Superior temporal gyrus (tissue), 1 donor: ENCODE measurements around the gene CYP8B1.
"Not testable (repeated sequence)": the region's sequence is repeated elsewhere in the genome, so short reads cannot be mapped to it uniquely, and the experiment has no call there.

Experiments used
- DNase-seq: peaks from one replicate; pipeline ENCODE4 v3.0.0-alpha.2; 2016; ENCODE audit errors: extremely low spot score

CYP8B1 gene

DNA sequence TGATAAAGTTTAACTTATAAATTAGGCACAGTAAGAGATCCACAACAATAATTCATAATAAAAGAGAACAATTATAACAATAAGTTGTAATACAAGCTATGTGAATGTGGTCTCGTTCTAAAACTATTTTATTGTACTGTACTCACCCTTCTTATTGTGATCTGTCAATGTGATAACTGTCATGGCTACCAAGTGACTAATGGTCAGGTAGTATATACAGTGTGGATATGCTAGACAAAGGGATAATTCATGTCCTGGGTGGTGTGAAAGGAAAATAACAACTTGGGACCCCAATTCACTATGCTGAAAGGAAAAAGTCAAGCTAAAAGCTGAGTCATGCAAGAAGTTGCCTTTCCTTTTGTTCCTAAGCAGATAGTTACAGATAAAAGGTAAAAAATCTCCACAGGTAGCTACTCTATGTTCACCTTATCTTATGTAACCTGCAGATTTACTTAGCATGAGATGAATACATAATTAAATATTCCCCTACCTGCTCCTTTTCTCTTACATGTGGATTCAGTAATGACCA lies 10.7 kb upstream of the CYP8B1 start:
- no peak for DNase-seq

DNA sequence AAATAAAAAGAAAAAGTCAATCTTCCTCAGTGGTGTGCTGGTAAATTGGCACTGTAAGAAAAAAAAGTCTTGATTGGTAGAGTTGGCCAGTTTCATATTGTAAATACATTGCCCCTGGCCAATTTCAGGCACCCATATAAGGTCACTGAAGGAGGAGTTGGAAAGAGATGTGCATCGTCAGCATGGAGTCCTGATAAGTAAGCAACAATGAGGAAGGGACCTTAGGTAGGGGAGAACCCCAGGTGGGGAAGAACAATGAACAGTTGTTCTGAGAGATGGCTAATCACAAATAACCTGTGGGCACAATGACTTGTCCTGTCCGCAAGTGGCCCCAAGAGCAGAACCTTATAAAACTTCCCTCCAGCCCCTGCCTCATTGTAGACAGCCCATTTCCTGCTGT lies 8.6 kb upstream of the CYP8B1 start:
- no peak for DNase-seq

DNA sequence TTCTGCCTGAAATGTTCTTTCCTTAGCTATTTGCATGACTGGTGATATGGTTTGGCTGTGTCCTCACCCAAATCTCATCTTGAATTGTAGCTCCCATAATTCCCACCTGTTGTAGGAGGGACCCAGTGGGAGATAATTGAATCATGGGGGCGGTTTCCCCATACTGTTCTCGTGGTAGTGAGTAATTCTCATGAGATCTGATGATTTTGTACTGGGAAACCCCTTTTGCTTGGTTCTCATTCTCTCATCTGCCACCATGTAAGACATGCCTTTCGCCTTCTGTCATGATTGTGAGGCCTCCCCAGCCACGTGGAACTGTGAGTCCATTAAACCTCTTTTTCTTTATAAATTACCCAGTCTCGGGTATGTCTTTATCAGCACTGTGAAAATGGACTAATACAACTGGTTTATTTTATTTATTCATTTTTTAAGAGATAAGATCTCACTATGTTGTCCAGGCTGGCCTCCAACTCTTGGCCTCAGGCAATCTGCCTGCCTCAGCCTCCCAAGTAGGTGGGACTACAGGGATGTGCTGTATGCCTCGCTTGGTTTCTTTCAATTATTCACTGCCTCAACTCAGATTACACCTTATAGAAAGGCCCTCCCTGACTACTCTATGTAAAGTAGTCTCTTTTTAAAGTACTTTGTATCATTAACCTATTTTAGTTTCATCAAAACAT lies 7.7 kb upstream of the CYP8B1 start:
- DNase-seq = not testable (repeated sequence)

DNA sequence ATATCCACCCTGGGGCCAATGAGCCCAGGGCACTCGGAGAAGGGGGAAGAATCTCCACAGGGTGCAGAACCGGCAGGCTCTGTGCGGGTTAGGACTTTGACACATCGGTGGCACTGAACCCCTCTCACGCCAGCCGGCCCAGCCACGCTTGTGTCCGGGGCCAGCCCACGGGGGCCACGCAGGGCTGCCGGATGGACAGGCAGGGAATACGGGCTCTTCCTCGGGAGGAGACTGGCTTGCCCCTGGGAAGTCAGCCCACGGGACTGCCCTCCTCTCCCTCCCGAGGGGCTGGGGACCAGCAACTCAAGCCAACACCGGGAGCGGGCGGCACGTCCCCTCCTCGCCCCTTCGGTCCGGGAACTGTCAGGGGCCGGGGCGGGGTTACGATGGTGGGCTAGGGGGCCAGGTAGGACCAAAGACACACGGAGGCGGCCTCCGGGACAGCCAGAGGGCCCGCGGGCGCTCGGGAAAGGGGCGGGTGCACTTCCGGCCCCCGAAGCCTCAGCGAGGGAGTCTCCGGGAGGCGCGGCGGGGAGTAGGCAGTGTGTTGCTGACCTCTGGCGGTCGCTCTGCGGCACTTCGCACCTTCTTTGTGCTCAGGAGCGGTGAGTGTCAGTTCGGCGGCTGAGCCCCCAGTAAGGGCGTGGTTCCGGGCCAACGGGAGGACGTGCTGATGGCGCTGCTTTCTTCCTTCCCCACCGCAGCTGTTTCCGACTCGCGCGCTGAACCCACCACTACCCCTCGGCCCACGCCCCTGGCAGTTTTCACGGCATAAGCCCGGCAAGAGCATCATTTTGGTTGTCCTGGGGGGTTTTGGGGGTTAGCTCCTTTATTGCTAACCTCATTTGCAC lies 5.1 kb upstream of the CYP8B1 start:
- peak; percentile 84 for DNase-seq

DNA sequence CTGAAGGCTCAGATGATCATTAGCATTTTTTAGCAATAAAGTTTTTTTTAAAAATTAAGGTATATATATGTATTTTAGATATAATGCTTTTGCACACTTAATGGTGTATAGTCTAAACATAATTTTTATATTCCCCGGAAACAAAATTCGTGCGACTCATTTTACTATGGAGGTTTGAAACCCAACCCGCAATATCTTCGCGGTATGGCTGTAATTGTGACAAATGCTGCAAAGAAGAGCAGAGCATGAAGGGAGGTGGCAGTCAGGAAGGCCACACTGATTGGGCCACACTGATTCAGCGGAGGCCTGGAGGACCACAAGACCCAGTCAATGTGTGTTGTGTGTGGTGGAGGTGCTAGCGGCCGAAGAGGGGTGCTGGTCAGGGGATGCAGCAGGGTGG lies 4.5 kb upstream of the CYP8B1 start:
- no peak for DNase-seq

DNA sequence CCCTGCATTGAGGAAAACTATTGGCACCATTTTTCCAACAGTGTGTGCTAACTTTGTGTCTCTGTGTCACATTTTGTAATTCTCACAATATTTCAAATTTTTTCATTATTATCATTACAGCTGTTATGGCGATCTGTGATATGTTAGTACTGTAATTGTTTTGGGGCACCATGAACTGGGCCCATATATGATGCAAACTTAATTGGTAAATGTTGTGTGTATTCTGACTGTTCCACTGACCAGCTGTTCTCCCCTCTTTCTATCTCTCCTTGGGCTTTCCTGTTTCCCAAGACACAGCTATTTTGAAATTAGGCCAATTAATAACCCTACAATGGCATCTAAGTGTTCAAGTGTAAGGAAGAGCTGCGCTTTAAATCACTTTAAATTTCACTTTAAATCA lies 2.2 kb upstream of the CYP8B1 start:
- no peak for DNase-seq

DNA sequence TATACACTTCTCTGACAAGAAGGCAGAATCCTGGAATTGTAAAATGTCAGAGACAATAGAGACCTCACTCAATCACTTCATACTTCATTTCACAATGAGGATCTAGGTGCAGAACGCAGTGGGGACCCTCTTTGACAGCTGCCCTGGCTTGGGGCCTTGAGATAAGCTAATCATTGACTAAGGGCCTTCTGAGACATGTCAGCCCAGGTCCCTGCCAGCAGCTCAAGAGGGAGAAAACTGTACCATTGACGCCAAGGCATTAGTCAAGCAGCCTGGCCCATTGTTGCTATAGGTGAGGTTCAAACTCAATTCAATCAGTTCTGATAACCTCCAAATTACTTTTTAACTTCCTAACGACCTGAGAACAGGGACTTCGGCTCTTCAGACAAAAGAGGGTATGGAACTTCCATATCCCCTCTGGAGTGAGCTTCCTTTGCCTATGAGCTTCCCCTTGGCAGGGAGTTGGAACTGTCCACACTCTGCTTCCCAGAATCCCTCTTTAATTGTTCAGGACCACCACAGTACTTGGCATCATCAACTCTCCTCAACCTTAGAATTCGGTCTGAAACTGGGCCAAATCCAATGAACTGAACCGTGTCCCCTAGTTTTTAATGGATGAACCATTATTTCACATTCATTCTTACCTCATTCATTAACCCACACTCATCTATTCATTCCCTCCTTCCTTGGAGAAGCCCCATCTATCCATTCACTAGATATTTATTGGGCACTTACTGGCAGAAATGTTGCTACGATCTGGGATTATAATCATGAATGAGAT lies 1.5 kb upstream of the CYP8B1 start:
- no peak for DNase-seq

DNA sequence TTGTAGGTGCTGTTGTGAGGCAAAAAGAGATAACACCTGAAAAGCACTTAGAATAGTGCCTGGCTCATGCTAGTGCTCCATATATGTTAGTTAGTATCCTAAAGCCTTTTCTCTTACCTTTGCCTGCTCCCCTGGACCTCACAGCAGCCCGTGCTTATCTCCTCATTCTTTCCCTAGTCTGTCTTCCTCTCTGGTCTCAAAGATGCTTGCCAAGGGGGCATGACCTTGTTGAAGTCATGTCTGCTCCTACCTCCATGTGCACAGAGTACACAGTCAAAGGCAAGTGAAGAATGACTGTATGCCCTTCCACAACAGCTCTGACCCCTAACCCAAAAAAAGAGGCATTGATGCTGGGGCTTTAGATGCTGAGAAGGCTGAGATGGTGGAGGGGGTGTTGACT lies 722 bp upstream of the CYP8B1 start:
- DNase-seq = no peak

DNA sequence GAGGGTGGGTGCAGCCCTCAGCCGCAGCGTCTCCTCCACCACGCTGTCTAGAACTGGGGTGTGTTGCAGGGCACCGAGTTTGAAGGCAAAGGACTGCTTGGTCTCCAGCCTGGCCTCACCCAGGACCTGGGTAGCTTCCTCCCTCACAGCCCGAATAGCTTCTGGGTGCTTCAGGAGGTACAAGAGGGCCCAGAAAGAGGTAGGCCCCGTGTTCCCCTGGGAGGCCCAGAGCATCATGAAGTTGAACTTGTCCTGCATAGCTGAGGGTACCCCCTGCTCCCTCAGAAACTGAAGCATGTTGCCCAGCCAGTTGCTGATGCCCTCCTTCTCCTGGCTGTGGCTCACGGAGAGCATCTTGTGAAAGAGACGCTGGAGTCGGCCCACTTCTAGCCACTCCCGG lies 930 bp downstream of the CYP8B1 start:
- no peak for DNase-seq

DNA sequence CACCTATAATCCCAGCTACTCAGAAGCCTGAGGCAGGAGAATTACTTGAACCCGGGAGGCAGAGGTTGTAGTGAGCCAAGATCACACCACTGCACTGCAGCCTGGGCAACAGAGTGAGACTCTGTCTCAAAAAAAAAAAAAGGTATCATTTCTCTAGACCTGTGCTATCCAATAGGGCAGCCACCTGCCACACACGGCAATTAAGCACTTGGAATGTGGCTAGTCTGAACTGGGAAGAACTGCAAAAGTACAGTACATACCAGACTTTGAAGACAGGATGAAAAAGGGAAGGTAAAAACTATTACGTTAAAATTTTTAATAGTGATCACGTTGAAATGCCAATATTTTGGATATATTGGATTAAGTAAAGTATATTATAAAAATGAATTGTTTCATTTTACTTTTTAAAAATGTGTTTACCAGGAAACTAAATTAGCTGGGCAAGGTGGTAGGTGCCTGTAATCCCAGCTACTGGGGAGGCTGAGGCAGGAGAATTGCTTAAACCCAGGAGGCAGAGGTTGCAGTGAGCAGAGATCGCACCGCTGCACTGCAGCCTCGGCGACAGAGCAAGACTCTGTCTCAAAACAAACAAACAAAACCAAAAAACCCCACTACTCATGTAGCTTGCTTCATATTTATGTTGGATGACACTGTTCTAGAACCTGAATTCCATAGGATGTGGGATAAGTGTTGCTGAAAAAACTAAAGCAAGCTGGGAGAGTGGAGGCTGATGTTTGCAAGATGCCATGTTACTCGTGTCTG lies 2.3 kb downstream of the CYP8B1 start:
- no peak for DNase-seq

DNA sequence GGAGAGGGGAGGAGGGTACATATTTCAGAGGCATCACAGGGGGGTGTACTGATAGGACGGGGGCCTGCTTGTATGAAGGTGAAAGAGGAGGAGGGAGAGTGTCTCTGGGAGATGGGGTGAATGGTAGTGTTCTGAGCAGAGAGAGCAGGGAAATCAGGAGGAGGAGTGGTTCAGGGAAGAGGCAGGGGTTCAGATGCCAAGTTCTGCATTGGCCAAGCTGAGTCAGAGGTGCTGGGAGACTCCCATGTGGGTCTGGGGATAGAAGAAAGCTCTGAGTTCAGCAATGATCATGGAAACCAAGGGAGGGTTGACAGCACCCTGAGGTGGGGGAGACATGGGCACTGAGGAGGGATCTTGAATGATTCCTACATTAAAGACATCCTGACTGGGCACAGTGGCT lies 3.0 kb downstream of the CYP8B1 start:
- DNase-seq = no peak

DNA sequence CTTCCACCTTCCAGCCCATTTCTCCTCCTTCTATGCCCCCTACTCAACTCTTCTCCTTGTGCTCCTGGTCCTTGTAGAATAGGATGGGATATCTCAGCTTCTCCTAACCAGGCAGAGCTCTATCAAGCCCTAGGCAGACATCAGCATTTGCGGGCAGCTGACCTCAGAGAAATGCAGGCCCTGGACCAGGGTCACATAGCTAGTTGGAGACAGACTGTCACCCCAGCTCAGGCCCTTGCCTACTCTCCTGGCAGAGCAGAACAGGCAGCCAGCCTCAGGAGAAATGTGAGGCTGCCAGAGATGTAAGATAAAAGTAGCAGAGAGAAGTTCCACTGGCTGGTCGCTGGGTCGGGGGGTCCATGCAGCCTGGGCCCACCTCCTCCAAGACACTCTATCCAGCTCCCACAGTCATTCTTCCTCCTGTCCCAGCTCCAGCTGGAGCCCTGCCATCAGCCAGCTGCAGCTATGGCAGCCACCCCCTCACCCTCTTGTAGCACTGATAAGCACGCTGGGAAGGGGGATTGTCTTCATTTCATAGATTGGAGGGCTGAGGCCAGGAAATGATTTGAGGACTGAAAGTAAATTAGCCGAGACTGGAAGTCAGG lies 4.0 kb downstream of the CYP8B1 start:
- DNase-seq = no peak

DNA sequence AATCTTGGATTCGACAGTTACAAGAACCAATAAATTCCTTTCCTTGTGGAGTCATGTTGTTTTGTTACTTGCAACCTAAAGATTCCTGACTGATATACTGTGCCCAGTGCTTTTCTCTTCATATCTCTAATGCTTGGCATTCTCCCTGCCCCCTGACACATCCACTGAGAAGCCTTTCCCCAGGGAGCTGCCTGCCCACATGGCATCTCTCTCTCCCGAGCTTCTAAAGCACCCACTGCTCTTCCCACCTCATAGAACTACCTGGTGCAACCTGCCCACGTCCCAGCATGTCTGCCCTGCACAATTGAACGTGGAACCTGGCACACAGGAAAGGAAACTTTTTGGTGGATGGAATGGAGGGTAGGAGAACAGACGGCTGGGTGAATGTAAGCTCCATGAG lies 6.8 kb downstream of the CYP8B1 start:
- DNase-seq = no peak

DNA sequence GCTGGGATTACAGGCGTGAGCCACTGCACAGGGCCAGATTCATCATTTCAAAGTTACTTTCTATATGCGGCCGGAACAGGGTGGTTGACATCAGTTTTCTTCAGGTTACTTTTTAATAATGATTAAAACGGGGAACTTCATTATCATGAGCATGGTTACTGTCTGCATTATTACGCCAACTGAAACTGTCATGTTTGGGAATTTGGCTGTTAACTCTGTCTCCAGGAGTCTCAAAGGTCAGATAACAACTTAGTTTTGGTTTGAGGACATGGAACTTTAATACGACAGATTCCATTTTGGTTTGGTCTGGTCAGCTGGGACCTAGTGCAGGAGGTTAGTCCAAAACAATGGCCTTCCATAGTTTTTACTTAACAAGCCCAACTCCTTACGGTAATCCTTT lies 8.5 kb downstream of the CYP8B1 start:
- no peak for DNase-seq

DNA sequence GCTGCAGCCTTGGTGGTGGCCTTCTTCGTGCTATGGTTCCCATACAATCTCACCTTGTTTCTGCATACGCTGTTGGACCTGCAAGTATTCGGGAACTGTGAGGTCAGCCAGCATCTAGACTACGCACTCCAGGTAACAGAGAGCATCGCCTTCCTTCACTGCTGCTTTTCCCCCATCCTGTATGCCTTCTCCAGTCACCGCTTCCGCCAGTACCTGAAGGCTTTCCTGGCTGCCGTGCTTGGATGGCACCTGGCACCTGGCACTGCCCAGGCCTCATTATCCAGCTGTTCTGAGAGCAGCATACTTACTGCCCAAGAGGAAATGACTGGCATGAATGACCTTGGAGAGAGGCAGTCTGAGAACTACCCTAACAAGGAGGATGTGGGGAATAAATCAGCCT lies 10.4 kb downstream of the CYP8B1 start:
- no peak for DNase-seq

DNA sequence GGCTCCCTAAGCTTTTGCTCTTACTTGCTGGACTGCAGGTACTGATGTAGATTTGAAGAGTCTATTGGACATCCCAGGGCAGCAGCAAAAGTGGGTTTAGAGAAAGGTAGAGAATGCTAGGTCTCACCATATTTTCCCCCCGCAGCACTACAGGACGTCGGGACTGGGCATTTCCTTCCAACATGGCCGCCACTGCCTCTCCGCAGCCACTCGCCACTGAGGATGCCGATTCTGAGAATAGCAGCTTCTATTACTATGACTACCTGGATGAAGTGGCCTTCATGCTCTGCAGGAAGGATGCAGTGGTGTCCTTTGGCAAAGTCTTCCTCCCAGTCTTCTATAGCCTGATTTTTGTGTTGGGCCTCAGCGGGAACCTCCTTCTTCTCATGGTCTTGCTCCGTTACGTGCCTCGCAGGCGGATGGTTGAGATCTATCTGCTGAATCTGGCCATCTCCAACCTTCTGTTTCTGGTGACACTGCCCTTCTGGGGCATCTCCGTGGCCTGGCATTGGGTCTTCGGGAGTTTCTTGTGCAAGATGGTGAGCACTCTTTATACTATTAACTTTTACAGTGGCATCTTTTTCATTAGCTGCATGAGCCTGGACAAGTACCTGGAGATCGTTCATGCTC lies 11.2 kb downstream of the CYP8B1 start:
- DNase-seq = no peak

DNA sequence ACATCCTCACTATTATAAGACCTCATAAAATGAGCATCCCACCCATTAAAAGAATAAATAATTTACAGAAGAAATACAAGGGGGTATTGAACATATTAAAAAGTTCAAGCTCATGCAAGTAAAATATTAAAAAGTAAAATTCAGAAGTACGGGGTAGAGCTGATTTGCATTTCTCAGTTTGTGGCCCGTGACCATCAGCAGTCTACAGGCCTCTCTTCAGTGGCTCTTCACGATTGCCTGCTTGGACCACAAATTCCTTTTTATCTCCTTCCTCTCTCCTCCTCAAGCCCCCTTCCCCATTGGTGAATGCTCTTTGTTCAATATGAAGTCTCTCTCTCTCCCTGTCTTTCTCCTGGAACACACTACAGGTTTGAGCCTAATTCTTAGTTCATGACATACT lies 19.1 kb downstream of the CYP8B1 start:
- no peak for DNase-seq

DNA sequence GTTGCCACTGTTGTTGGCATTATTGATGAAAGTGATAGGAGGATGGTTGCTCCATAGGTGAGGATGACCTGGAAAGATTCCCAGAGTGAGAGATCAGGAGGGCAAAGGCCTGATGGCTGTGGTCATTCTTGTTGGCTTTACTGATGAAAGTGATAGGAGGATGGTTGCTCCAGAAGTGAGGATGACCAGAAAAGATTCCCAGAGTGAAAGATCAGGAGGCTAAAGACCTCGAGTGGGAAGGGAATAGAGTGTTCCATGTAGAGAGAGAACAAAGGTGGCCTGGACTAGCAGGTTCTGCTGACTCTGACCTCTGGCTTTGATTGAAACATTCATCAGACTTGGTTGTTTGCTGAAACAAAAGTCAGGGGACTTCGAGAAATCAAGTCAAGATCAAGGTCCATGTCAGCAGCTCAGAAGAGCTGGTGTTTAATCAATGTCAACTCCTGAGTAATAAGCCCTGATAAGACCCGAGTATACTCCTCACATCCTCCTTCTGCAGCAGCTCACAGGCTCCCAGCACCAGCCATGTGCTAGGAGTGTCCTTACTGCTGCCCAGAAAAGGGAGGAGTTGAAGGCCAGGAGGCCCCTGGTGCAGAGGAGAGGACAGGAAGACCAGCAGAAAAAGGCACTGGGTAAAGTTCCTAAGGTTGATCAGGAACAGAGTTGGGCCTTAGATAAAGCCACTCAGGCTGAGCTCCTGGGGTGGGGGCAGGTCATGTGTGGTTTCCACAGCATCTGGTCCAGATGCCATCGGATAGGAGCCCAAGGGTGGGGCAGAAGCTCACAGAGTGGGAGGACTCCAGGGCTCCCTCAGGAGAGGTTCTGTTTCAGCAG lies 19.9 kb downstream of the CYP8B1 start:
- no peak for DNase-seq

DNA sequence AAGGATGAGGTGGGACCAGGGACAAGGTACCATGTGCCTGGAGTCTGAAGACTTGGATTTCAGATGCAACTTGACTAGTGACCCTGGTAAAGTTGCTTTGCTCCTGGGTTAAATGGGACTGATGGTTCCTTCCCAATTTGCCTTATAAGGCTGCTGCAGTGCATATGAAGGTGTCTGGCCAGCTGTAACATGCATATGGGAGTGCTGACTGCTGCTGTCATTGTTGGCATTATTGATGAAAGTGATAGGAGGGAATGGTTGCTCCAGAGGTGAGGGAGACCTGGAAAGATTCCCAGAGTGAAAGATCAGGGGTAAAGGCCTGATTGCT lies 20.5 kb downstream of the CYP8B1 start:
- no peak for DNase-seq

DNA sequence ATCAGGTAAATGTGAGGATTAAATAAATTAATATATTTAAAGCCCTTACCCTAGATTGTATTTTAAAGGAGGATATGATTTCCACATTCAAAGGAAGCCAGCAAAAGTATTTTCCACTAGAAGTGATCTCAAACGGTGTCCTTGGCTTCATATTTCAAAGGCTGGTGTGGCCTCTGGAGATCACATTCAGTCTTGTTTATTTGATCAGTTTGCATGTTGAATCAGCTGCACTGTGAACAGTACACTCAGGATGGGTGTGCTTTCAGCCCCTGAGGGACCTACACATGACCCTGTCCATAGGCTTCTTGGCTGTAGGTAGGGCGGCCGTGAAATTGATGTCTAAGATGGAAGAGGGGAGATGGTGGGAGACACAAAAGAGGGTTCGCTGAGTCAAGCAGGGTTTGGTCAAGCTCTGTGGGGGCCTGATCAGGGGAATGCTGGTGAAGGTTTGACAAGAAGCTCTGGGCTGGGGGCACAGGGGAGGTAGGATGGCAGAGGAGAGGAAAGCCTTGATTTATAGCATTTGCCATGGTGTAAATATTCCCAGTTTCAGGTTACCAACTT lies 21.9 kb downstream of the CYP8B1 start:
- DNase-seq = no peak
